ENCODE data around the gene DCP1B. TPM values are rescaled to one million over a fixed set of nuclear protein-coding genes. Genes with fewer than 3 reads are reported as not detected.

The DCP1B gene
- total RNA-seq, 1 donor = 13.0 TPM

GRCh38 chr12:2051700-2052621 lies 47.7 kb upstream of the DCP1B start:
- H3K4me1 ChIP-seq (ENCODE audit: insufficient read depth, low read length) = peaks cover 27% of the 10 kb centered on the region
- peaks cover 35% of the 10 kb centered on the region for H3K79me2 ChIP-seq (ENCODE audit: insufficient read depth, low read length)
- no peak overlapping the region for H3K27ac ChIP-seq (ENCODE audit: low read depth, low read length)
- H4K20me1 ChIP-seq (ENCODE audit: insufficient read depth, low read length) = peaks cover 24% of the 10 kb centered on the region
- H2AFZ ChIP-seq (ENCODE audit: low read length) = peak overlapping the region; percentile 82
- H3K9me3 ChIP-seq (ENCODE audit: low read depth, low read length) = no peaks in the 10 kb centered on the region
- TF ChIP-seq, protein P1, sequence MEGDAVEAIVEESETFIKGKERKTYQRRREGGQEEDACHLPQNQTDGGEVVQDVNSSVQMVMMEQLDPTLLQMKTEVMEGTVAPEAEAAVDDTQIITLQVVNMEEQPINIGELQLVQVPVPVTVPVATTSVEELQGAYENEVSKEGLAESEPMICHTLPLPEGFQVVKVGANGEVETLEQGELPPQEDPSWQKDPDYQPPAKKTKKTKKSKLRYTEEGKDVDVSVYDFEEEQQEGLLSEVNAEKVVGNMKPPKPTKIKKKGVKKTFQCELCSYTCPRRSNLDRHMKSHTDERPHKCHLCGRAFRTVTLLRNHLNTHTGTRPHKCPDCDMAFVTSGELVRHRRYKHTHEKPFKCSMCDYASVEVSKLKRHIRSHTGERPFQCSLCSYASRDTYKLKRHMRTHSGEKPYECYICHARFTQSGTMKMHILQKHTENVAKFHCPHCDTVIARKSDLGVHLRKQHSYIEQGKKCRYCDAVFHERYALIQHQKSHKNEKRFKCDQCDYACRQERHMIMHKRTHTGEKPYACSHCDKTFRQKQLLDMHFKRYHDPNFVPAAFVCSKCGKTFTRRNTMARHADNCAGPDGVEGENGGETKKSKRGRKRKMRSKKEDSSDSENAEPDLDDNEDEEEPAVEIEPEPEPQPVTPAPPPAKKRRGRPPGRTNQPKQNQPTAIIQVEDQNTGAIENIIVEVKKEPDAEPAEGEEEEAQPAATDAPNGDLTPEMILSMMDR (IDR thresholded peaks at IDR 0.05; ENCODE audit: extremely low read depth, low read depth, low read length) = no peak
- no peaks in the 10 kb centered on the region for H3K36me3 ChIP-seq (ENCODE audit: insufficient read depth, low read length)
- no peaks in the 10 kb centered on the region for H3K27me3 ChIP-seq (ENCODE audit: insufficient read depth, low read length)
- peak; percentile 86 for DNase-seq (ENCODE audit: insufficient read length, low spot score, missing footprints)
- H3K4me3 ChIP-seq (ENCODE audit: insufficient read depth, low read length) = peak overlapping the region; percentile 72
- peak overlapping the region; percentile 84 for H3K4me2 ChIP-seq (ENCODE audit: insufficient read depth, low read length)

- no peak overlapping the region for H3K27ac ChIP-seq (ENCODE audit: low read depth, low read length)
- no peaks in the 10 kb centered on the region for H3K36me3 ChIP-seq (ENCODE audit: insufficient read depth, low read length)
- no peak overlapping the region for H2AFZ ChIP-seq (ENCODE audit: low read length)
- H3K4me2 ChIP-seq (ENCODE audit: insufficient read depth, low read length) = peak overlapping the region; percentile 53
- H3K27me3 ChIP-seq (ENCODE audit: insufficient read depth, low read length) = peaks cover 13% of the 10 kb centered on the region
- peaks cover 7% of the 10 kb centered on the region for H4K20me1 ChIP-seq (ENCODE audit: insufficient read depth, low read length)
- H3K79me2 ChIP-seq (ENCODE audit: insufficient read depth, low read length) = peaks cover 14% of the 10 kb centered on the region
- TF ChIP-seq, protein P1 (IDR thresholded peaks at IDR 0.05; ENCODE audit: extremely low read depth, low read depth, low read length) = no peak
- peak; percentile 87 for DNase-seq (ENCODE audit: insufficient read length, low spot score, missing footprints)
- peaks cover 15% of the 10 kb centered on the region for H3K4me1 ChIP-seq (ENCODE audit: insufficient read depth, low read length)
- no peaks in the 10 kb centered on the region for H3K9me3 ChIP-seq (ENCODE audit: low read depth, low read length)
- H3K4me3 ChIP-seq (ENCODE audit: insufficient read depth, low read length) = no peak overlapping the region
Observed at GRCh38 chr12:2049604-2050540, 45.6 kb upstream of the DCP1B start.

GRCh38 chr12:2047752-2048151 lies 43.5 kb upstream of the DCP1B start:
- H3K79me2 ChIP-seq (ENCODE audit: insufficient read depth, low read length) = no peaks in the 10 kb centered on the region
- H3K4me3 ChIP-seq (ENCODE audit: insufficient read depth, low read length) = no peak overlapping the region
- no peaks in the 10 kb centered on the region for H3K9me3 ChIP-seq (ENCODE audit: low read depth, low read length)
- H3K27ac ChIP-seq (ENCODE audit: low read depth, low read length) = no peak overlapping the region
- no peaks in the 10 kb centered on the region for H4K20me1 ChIP-seq (ENCODE audit: insufficient read depth, low read length)
- no peak overlapping the region for H3K4me2 ChIP-seq (ENCODE audit: insufficient read depth, low read length)
- no peak for DNase-seq (ENCODE audit: insufficient read length, low spot score, missing footprints)
- H3K27me3 ChIP-seq (ENCODE audit: insufficient read depth, low read length) = peaks cover 19% of the 10 kb centered on the region
- peaks cover 10% of the 10 kb centered on the region for H3K4me1 ChIP-seq (ENCODE audit: insufficient read depth, low read length)
- H2AFZ ChIP-seq (ENCODE audit: low read length) = no peak overlapping the region
- no peaks in the 10 kb centered on the region for H3K36me3 ChIP-seq (ENCODE audit: insufficient read depth, low read length)
- TF ChIP-seq, protein P1 (IDR thresholded peaks at IDR 0.05; ENCODE audit: extremely low read depth, low read depth, low read length) = no peak

Data from osteoblast (primary cell).